ENCODE measurements around the gene QSOX2. TPM values are rescaled to one million over a fixed set of nuclear protein-coding genes. Genes with fewer than 3 reads are reported as not detected.
"Not testable (repeated sequence)": the region's sequence is repeated elsewhere in the genome, so short reads cannot be mapped to it uniquely, and the experiment has no call there.

Gene QSOX2
- total and polyA plus RNA-seq, 4 donors = 4.9 to 12.2 (median 10.3) TPM

- ATAC-seq (ENCODE audit: insufficient read depth, low FRiP score) (no peak), DNase-seq (no peak)
- Histone ChIP-seq H3K27me3 (ENCODE audit: control insufficient read depth in 3 of 3, insufficient read depth in 3 of 3, low read length in 2 of 3) (no peaks in the 10 kb centered on the region), H3K4me1 (ENCODE audit: control insufficient read depth in 5 of 5, insufficient read depth in 5 of 5, low read length in 5 of 5) (peaks cover 0 to 11% (median 0%) of the 10 kb centered on the region in 5 donors), H3K4me3 (no peak overlapping the region), H3K9ac (ENCODE audit: insufficient read depth in 1 of 2, low read length in 2 of 2) (no peak overlapping the region), H3K9me3 (ENCODE audit: control insufficient read depth in 4 of 4, insufficient read depth in 3 of 4, low read length in 3 of 4) (no peaks in the 10 kb centered on the region), H3K36me3 (ENCODE audit: control insufficient read depth in 4 of 4, insufficient read depth in 4 of 4, low read length in 4 of 4) (peaks cover 0 to 9% (median 4%) of the 10 kb centered on the region in 4 donors), H3K27ac (ENCODE audit: low read depth in 1 of 2, low read length in 1 of 2) (no peak overlapping the region)
- TF ChIP-seq CTCF (IDR thresholded peaks at IDR 0.05; ENCODE audit: control extremely low read depth, extremely low read depth) = no peak
- WGBS, 2 donors = 86 to 90% methylated on average over 32 of the region's 32 CpGs
Observed at GRCh38 chr9:136237486-136238341, 7.9 kb downstream of the QSOX2 start.

GRCh38 chr9:136236471-136237410 is 8.9 kb downstream of the QSOX2 start:
- H3K36me3 ChIP-seq (ENCODE audit: control insufficient read depth in 4 of 4, insufficient read depth in 4 of 4, low read length in 4 of 4); H3K4me3 ChIP-seq; DNase-seq; H3K27me3 ChIP-seq (ENCODE audit: control insufficient read depth in 3 of 3, insufficient read depth in 3 of 3, low read length in 2 of 3); H3K27ac ChIP-seq (ENCODE audit: low read depth in 1 of 2, low read length in 1 of 2); H3K4me1 ChIP-seq (ENCODE audit: control insufficient read depth in 5 of 5, insufficient read depth in 5 of 5, low read length in 5 of 5); H3K9me3 ChIP-seq (ENCODE audit: control insufficient read depth in 4 of 4, insufficient read depth in 3 of 4, low read length in 3 of 4); H3K9ac ChIP-seq (ENCODE audit: insufficient read depth in 1 of 2, low read length in 2 of 2); ATAC-seq (ENCODE audit: insufficient read depth, low FRiP score): not testable (repeated sequence)
- 96% methylated on average over 39 to 43 of the region's 43 CpGs for WGBS, 2 donors

GRCh38 chr9:136235709-136236455 is 9.7 kb downstream of the QSOX2 start:
- no peak for DNase-seq
- H3K4me3 ChIP-seq = no peak overlapping the region
- no peaks in the 10 kb centered on the region for H3K9me3 ChIP-seq (ENCODE audit: control insufficient read depth in 4 of 4, insufficient read depth in 3 of 4, low read length in 3 of 4)
- H3K27ac ChIP-seq (ENCODE audit: low read depth in 1 of 2, low read length in 1 of 2) = no peak overlapping the region
- peaks cover 0 to 7% (median 0%) of the 10 kb centered on the region in 5 donors for H3K4me1 ChIP-seq (ENCODE audit: control insufficient read depth in 5 of 5, insufficient read depth in 5 of 5, low read length in 5 of 5)
- 88 to 93% methylated on average over 27 of the region's 27 CpGs for WGBS, 2 donors
- no peak for ATAC-seq (ENCODE audit: insufficient read depth, low FRiP score)
- no peak overlapping the region for H3K9ac ChIP-seq (ENCODE audit: insufficient read depth in 1 of 2, low read length in 2 of 2)
- no peaks in the 10 kb centered on the region for H3K27me3 ChIP-seq (ENCODE audit: control insufficient read depth in 3 of 3, insufficient read depth in 3 of 3, low read length in 2 of 3)
- H3K36me3 ChIP-seq (ENCODE audit: control insufficient read depth in 4 of 4, insufficient read depth in 4 of 4, low read length in 4 of 4) = peaks cover 0 to 9% (median 4%) of the 10 kb centered on the region in 4 donors
- no peak for TF ChIP-seq CTCF (IDR thresholded peaks at IDR 0.05; ENCODE audit: control extremely low read depth, extremely low read depth)
